DMS79 (cell line): ENCODE results near the gene CSGALNACT2.
"Not testable (repeated sequence)": the region's sequence is repeated elsewhere in the genome, so short reads cannot be mapped to it uniquely, and the experiment has no call there.

Experiments
- DNase-seq: peaks from one replicate; lab custom pipeline; 2025; lab: John Stamatoyannopoulos, UW

The CSGALNACT2 gene

GRCh38 chr10:43125274-43125845 lies 12.9 kb upstream of the CSGALNACT2 start:
- DNase-seq = no peak

GRCh38 chr10:43125881-43126731 lies 12.1 kb upstream of the CSGALNACT2 start:
- DNase-seq = no peak

- no peak for DNase-seq
Measured at GRCh38 chr10:43126759-43127424, 11.4 kb upstream of the CSGALNACT2 start.

GRCh38 chr10:43127442-43127841 lies 10.8 kb upstream of the CSGALNACT2 start:
- no peak for DNase-seq

- DNase-seq = no peak
Measured at GRCh38 chr10:43128331-43128730, 9.9 kb upstream of the CSGALNACT2 start.

GRCh38 chr10:43128958-43129706 lies 9.1 kb upstream of the CSGALNACT2 start:
- no peak for DNase-seq

- no peak for DNase-seq
Measured at GRCh38 chr10:43130770-43131171, 7.5 kb upstream of the CSGALNACT2 start.

- DNase-seq = no peak
Measured at GRCh38 chr10:43131256-43131655, 7.0 kb upstream of the CSGALNACT2 start.

- DNase-seq = no peak
Measured at GRCh38 chr10:43131906-43132305, 6.3 kb upstream of the CSGALNACT2 start.

GRCh38 chr10:43132867-43133787 lies 5.1 kb upstream of the CSGALNACT2 start:
- no peak for DNase-seq

GRCh38 chr10:43134126-43134905 lies 3.9 kb upstream of the CSGALNACT2 start:
- no peak for DNase-seq

- DNase-seq = no peak
Measured at GRCh38 chr10:43135064-43135463, 3.2 kb upstream of the CSGALNACT2 start.

- DNase-seq = no peak
Measured at GRCh38 chr10:43135656-43136055, 2.6 kb upstream of the CSGALNACT2 start.

- no peak for DNase-seq
Measured at GRCh38 chr10:43136432-43136831, 1.8 kb upstream of the CSGALNACT2 start.

- no peak for DNase-seq
Measured at GRCh38 chr10:43136995-43137716, 1.1 kb upstream of the CSGALNACT2 start.

- DNase-seq = no peak
Measured at GRCh38 chr10:43137717-43138020, 576 bp upstream of the CSGALNACT2 start.

- no peak for DNase-seq
Measured at GRCh38 chr10:43138757-43139241, 554 bp downstream of the CSGALNACT2 start.

GRCh38 chr10:43141421-43141820 lies 3.2 kb downstream of the CSGALNACT2 start:
- no peak for DNase-seq

- DNase-seq = peak; percentile 80
Measured at GRCh38 chr10:43145311-43145710, 7.1 kb downstream of the CSGALNACT2 start.

GRCh38 chr10:43145936-43146335 lies 7.7 kb downstream of the CSGALNACT2 start:
- not testable (repeated sequence) for DNase-seq
